HUES6 (cell line): Measurements from ENCODE around the gene FKBP1A.

ENCODE experiments used
- H3K27ac ChIP-seq: 2 replicates; pipeline ENCODE4 v1.7.0; 2013; ENCODE audit warnings: low read depth, mild to moderate bottlenecking, low read length, inconsistent platforms
- H3K27me3 ChIP-seq: 2 replicates; pipeline ENCODE4 v1.6.1; 2013; ENCODE audit warnings: low read length; ENCODE audit not compliant: control insufficient read depth, insufficient read depth
- H3K36me3 ChIP-seq: 2 replicates; pipeline ENCODE4 v1.6.1; 2013; ENCODE audit warnings: low read length; ENCODE audit not compliant: control insufficient read depth, insufficient read depth
- H3K4me1 ChIP-seq: 2 replicates; pipeline ENCODE4 v1.6.1; 2013; ENCODE audit warnings: low read length; ENCODE audit not compliant: control insufficient read depth, insufficient read depth
- H3K4me3 ChIP-seq: 2 replicates; pipeline ENCODE4 v1.5.1; 2013; ENCODE audit warnings: low read depth, low read length
- H3K9ac ChIP-seq: one replicate; pipeline ENCODE4 v1.6.1; 2013; ENCODE audit warnings: mild to moderate bottlenecking, low read length
- H3K9me3 ChIP-seq: 2 replicates; pipeline ENCODE4 v1.6.1; 2013; ENCODE audit warnings: low read depth, low read length; ENCODE audit not compliant: control insufficient read depth, insufficient read depth

FKBP1A gene

DNA sequence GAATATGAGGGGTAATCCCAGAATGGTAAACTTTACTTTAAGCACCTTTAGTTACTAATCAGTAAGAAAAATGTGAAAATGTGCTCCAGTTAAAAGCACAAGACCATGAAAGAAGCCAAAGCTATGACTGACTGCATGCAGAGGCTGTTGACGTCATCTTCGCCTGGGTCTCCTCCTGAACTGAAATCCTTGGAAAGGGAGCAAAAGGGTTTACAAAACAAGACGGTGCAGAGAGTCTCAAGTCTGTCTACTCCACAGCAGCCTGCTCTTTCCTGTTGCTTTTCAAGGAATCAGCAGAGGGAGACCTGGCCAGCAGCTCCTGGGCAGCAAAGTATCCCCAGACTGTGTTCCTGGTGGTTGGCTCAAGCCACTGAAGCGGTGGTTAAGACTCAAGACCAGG is 10.2 kb downstream of the FKBP1A start:
- Histone ChIP-seq H3K36me3 (peaks cover 6% of the 10 kb centered on the region; the same call in 1 of the 2 replicates), H3K4me1 (peaks cover 9% of the 10 kb centered on the region), H3K4me3 (no peak overlapping the region), H3K9ac (no peak overlapping the region), H3K9me3 (no peaks in the 10 kb centered on the region), H3K27me3 (no peaks in the 10 kb centered on the region), H3K27ac (no peak overlapping the region)

DNA sequence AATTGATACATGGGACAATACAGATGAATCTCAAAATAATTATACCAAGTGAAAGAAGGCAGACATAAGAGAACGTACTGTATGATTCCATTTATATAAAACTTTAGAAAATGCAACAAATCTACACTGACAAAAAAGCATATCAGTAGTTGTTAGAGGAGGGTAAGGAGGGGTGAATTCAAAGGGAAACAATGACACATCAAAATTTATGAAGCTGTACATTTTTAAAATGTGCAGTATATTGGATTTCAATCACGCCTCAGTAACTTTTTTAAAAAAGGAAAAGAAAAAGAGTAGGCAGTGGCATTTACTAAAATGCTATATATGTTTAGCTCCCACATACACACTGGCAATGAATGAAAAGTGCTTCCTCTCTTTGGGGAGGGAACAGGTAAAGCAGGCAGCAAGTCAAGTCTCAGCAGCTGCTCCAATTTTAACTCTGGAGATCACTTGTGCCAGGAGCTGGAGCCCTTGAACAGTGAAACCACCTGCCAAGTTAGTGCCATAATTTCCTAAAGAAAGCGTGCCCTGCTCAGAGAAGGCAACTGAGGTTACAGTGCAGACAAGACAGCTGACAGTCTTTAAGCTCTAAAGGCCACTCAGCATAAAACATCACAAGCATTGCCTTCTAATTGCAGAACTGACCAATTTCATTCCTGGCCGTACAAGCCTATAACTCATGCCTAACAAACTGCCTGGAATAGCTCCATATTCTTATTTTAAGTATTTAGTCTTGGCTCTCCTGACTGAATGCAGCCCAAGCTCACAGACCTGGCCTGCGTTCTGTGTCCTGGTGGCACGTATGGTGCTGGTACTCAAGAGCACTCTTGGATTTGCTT is 10.9 kb downstream of the FKBP1A start:
- H3K4me3 ChIP-seq: no peak overlapping the region
- H3K4me1 ChIP-seq: peaks cover 14% of the 10 kb centered on the region
- H3K9me3 ChIP-seq: no peaks in the 10 kb centered on the region
- H3K36me3 ChIP-seq: peaks cover 6% of the 10 kb centered on the region; the same call in 1 of the 2 replicates
- no peak overlapping the region for H3K9ac ChIP-seq
- H3K27me3 ChIP-seq: no peaks in the 10 kb centered on the region
- H3K27ac ChIP-seq: no peak overlapping the region

DNA sequence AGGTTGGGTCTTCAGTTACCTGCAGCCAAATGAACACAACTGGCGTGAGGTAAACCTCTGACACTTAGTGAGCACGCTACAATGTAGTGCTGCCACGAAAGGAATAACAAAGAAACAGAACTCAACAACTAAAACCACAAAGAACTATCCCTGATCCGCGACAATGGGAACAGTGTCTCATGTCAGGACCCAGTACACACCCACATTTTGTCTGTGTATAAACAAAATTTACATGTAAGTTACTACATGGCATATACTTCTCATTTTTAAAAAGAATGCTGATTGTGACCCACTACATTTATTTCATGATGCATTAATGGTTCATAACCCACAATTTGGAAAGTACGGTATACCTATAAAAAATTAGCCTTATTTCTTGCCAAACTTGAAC is 14.1 kb downstream of the FKBP1A start:
- no peak overlapping the region for H3K27ac ChIP-seq
- no peaks in the 10 kb centered on the region for H3K27me3 ChIP-seq
- H3K9ac ChIP-seq: no peak overlapping the region
- peaks cover 14% of the 10 kb centered on the region for H3K4me1 ChIP-seq
- H3K4me3 ChIP-seq: no peak overlapping the region
- peaks cover 19% of the 10 kb centered on the region for H3K36me3 ChIP-seq
- H3K9me3 ChIP-seq: no peaks in the 10 kb centered on the region

DNA sequence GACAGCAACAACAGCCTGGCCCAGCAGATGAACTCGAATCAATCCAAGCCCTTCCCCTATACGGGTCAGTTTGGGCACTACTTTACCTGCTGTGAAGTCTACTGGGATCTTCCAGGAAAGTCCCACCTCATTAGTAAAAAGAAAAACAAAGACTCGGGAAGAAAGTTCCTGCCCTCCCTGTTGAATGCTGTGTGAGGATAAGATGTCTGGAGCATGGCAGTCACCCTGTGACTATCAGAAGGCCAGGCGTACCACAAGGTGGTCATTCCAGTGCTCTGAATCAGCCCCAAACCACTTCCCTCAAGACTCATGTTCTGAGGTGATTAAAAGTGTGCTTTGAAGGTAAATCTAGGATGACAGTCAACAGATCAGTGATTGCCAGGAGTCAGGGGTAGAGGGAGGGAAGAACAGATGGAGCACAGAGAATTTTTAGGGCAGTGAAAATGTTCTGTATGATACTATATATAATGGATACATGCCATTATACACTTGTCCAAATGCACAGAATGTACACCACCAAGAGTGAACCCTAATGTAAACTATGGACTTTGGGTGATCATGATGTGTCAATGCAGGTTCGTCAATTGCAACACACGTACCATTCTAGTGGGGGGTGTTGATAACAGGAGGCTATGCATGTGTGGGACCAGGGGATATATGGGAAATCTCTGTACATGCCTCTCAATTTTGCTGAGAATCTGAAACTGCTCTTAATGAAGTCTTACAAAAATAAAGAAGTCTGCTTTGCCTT is 14.7 kb downstream of the FKBP1A start:
- Histone ChIP-seq H3K27me3 (no peaks in the 10 kb centered on the region), H3K36me3 (peaks cover 25% of the 10 kb centered on the region), H3K9ac (no peak overlapping the region), H3K9me3 (no peaks in the 10 kb centered on the region), H3K4me3 (no peak overlapping the region), H3K27ac (no peak overlapping the region), H3K4me1 (peaks cover 14% of the 10 kb centered on the region)

DNA sequence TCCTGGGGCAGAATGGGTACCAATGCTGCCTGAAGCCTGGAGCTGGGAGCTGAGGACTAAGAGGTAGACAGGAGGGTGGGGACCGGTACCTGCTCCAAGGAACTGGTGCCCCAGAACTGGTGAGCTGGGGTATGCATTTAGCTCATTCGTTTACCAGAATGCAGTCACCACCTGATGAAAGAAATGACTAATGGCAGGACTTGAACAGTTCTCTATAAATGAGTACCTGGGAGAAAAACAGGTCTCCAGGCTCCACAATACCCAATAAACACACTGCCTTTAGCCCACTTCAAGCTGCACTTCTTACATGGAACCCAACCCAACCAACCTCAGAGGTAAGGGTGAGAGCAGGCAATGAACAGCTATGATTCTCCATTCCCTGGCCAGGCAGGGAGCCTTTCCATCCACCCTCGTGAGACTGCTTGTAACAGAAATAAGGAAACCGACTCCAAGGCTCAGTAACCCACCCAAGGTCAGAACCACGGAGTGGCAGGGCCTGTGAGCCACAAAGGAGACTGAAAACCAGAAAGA is 15.4 kb downstream of the FKBP1A start:
- Histone ChIP-seq H3K4me1 (peaks cover 14% of the 10 kb centered on the region), H3K9ac (no peak overlapping the region), H3K27ac (no peak overlapping the region), H3K27me3 (no peaks in the 10 kb centered on the region), H3K9me3 (no peaks in the 10 kb centered on the region), H3K36me3 (peaks cover 28% of the 10 kb centered on the region), H3K4me3 (no peak overlapping the region)

DNA sequence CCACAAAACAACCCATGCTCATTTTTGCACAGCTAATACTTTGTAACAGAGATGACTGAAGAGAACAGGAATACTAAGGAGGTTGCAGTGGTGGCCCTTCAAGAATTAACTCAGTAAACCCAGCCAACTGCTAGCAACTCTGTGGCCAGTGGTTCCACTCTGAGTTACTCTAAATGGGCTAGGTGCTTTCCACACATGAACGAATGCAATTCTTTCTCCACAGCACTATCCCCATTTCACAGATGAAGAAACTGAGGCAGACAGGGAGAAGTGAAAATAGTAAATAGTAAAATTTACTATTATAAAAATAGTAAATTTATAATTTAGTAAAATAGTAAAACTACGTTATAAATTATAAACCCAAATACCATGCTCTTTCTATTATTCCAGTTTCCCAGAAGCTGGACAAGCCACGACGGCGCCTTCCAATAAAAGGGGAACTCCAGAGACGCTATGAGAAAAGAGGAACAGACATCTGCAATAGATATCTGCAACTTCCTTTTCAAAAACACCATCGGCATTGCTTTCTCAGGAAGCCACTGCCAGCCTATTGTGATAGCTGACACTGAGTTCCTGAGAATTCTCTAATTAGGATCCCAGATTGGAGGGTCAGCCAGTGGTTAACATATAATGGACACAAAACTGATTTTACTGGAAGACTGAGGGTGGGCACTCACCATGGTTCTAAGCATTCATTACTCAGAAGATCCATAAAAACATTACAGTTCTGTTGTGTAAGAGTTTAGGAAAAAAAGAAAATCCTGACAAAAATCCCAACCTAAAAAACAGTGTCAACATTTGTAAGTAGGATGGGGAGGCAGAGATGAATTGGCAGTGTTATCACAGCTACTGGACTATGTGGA is 16.2 kb downstream of the FKBP1A start:
- H3K36me3 ChIP-seq: peaks cover 32% of the 10 kb centered on the region
- H3K27ac ChIP-seq: no peak overlapping the region
- H3K4me3 ChIP-seq: no peak overlapping the region
- H3K9me3 ChIP-seq: no peaks in the 10 kb centered on the region
- no peaks in the 10 kb centered on the region for H3K27me3 ChIP-seq
- no peak overlapping the region for H3K9ac ChIP-seq
- peaks cover 14% of the 10 kb centered on the region for H3K4me1 ChIP-seq

DNA sequence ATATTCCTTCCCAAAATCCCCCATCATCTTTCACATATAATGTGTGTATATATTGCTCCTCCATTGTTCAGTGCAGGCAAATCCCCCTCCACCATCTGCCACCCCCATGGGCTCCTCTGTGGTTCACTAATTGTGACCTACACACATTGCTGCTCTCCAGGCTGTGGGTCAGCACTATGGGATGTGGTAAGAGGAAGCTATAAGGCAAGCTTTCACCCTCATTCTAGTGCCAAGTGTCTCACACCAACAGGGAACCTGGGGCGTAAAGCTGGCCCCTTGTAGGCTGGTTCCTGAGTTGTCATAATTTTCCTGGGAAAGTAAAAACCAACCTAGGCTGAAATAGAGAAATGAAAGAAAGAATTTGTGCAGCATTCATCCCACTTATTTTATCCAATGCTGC is 16.8 kb downstream of the FKBP1A start:
- no peak overlapping the region for H3K4me3 ChIP-seq
- no peaks in the 10 kb centered on the region for H3K27me3 ChIP-seq
- H3K4me1 ChIP-seq: peaks cover 14% of the 10 kb centered on the region
- H3K9ac ChIP-seq: no peak overlapping the region
- H3K9me3 ChIP-seq: no peaks in the 10 kb centered on the region
- peaks cover 39% of the 10 kb centered on the region for H3K36me3 ChIP-seq
- no peak overlapping the region for H3K27ac ChIP-seq

DNA sequence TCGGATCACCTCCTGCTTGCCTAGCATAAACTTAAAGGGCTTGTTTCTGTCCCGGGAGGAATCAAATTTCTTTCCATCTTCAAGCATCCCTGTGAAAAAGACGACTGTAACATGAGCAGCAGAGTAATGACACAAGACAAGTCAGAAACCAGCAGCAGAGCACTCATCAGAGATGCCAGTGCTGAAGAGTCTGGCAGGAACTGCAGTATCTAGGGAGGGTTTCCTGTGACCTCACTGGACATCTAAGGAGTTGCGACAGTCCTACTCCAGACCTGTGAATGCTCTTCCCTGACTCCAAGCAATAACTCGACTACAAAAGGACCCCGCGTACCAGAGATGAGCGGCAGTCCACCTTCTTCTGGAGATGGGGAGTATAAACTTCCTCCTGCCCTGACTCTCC is 17.3 kb downstream of the FKBP1A start:
- H3K36me3 ChIP-seq: peaks cover 44% of the 10 kb centered on the region
- no peak overlapping the region for H3K4me3 ChIP-seq
- H3K27ac ChIP-seq: no peak overlapping the region

DNA sequence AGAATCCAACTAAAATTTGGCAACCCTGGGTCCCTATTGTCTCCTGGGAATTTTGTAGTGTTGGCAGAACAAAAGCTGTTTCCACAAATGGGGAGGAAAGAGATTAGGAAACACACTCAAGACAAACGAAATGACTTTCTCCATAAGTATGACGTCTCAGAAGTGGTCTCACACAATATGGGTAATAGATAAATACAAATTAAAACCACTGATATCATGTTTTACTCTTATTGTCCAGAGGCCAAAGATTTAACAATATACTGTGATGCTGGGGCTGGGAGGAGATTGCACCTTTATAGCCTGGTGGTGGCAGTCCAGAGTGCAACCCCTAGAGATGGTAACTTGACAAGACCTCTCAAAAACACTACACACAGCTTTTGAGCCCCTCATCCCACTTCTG is 18.6 kb downstream of the FKBP1A start:
- no peaks in the 10 kb centered on the region for H3K9me3 ChIP-seq
- peaks cover 14% of the 10 kb centered on the region for H3K4me1 ChIP-seq
- no peaks in the 10 kb centered on the region for H3K27me3 ChIP-seq
- peaks cover 52% of the 10 kb centered on the region for H3K36me3 ChIP-seq
- H3K9ac ChIP-seq: no peak overlapping the region
- no peak overlapping the region for H3K27ac ChIP-seq
- H3K4me3 ChIP-seq: no peak overlapping the region

More for the DNA sequence above, 17.3 kb downstream of the FKBP1A start:
- Histone ChIP-seq H3K9ac (no peak overlapping the region), H3K9me3 (no peaks in the 10 kb centered on the region), H3K4me1 (peaks cover 14% of the 10 kb centered on the region), H3K27me3 (no peaks in the 10 kb centered on the region)

DNA sequence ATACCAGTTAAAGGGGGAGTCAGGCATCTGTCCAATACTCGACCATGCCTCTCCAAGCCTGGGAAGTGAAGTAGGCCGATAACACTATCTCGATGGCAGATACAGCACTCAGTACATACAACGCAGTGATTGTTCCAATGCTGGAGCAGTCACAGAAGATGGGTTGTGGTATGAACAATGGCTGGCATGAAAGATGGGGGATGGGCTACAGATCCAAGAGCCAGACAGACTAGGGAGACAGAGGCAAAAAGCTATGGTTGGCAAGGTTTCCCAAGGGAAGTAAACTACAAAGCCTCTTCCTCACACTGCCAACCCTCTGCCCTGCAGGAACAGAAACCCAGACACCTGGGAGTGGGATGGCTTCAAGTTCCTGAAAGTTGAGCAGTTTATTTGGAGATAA is 19.2 kb downstream of the FKBP1A start:
- peaks cover 14% of the 10 kb centered on the region for H3K4me1 ChIP-seq
- no peak overlapping the region for H3K27ac ChIP-seq
- no peak overlapping the region for H3K9ac ChIP-seq
- peaks cover 53% of the 10 kb centered on the region for H3K36me3 ChIP-seq
- no peak overlapping the region for H3K4me3 ChIP-seq
- H3K9me3 ChIP-seq: no peaks in the 10 kb centered on the region
- H3K27me3 ChIP-seq: no peaks in the 10 kb centered on the region
